Thyroid gland (tissue), 4 donors: Measurements from ENCODE around the gene GORASP2.

Experiments
- CTCF ChIP-seq, 6 experiments: fragments of 200-600 bp in 3 of 6; fragments of 450-650 bp in 3 of 6; sonication (generic) in 3 of 6; IDR thresholded peaks; one replicate each; pipeline ENCODE4 v1.5.1; 2016 to 2019; ENCODE audit warnings: antibody characterized with exemption in 6 of 6, mild to moderate bottlenecking in 2 of 6, inconsistent platforms in 1 of 6, moderate library complexity in 1 of 6
- POLR2A ChIP-seq, 2 donors: fragments of 450-650 bp; IDR thresholded peaks; one replicate each; pipeline ENCODE4 v1.6.1; 2017; ENCODE audit warnings: antibody characterized with exemption in 2 of 2, mild to moderate bottlenecking in 2 of 2, moderate library complexity in 1 of 2

DNA sequence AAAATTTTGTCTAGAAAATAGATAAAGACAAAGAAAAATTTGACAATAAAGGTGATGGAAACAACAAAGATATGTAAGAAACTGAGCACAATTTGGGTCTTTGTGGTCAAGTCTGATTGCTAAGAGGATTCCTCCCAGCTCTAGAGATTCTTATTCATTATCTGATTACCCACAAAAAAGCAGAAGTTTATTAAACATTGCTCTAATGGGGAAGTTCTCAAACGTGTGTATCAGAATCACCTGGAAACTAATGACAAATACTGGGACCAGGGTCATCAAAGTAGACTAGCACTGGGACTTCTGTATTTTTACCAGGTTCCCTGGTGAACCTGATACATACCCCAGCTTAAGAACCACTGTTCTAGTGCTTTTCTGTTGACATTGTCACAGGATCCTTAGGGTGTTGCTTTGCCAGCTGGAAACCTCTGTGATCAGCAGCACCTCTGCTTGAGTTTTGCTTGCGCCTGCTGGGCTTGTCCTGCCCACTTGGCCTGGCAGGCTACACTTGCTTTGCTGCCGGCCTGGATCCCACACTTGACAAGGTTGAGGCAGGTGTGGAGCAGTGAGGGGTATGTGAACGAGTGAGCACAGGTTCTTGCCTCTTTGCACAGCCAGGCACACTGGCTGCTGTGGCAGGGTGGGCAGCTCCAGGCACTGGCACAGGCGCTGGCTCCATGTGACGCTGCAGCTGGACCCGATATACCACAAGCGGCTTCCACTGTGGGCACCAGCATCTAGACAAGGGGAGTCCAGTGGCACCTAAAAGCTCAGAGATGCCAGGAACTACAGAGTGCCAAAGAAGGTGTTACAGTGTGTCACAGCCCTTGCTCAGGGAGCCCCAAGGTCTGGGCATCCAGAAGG, 6.2 kb upstream of the GORASP2 start:
- no peak for TF ChIP-seq CTCF (IDR thresholded peaks at IDR 0.05)
- no peak for TF ChIP-seq POLR2A (IDR thresholded peaks at IDR 0.05)
